ENCODE results near the gene NUDCD3. TPM values are rescaled to one million over a fixed set of nuclear protein-coding genes. Genes with fewer than 3 reads are reported as not detected.

The NUDCD3 gene
- total RNA-seq, 1 donor from 2014 or later: 59.5 TPM

DNA sequence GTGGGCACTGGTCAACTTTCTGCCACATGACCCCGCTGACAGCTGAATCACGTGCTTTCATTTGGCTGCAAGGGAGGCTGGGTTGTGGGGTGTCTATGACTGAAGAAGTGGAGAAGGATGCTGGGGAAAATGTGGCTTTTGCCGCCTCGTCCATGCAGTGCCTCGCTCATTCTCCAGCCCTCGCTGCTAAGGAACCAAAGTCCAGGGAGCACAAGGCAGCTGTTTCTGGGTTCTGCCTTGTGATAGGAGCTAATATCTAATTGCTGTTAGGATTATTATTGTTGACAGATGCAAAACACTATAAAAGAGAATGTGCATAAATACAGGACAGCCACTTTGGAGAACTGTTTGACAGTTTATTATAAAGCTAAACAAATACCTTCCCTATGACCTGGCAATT is 160.1 kb downstream of the NUDCD3 start:
- H3K27ac ChIP-seq (ENCODE audit: low read depth, low read length): no peak overlapping the region
- H3K4me3 ChIP-seq (ENCODE audit: low read length in 3 of 3): no peak overlapping the region
- no peaks in the 10 kb centered on the region for H3K36me3 ChIP-seq (ENCODE audit: control insufficient read depth in 3 of 3, insufficient read depth in 3 of 3, low read length in 3 of 3)
- H3K4me1 ChIP-seq (ENCODE audit: control insufficient read depth in 3 of 3, insufficient read depth in 3 of 3, low read length in 3 of 3): peaks cover 0 to 16% (median 9%) of the 10 kb centered on the region in 3 donors
- no peaks in the 10 kb centered on the region for H3K9me3 ChIP-seq (ENCODE audit: control insufficient read depth in 3 of 3, low read length in 3 of 3)
- no peak overlapping the region for H3K9ac ChIP-seq (ENCODE audit: low read depth in 1 of 3, low read length in 3 of 3)
- peaks cover 2 to 7% (median 3%) of the 10 kb centered on the region in 3 donors for H3K27me3 ChIP-seq (ENCODE audit: control insufficient read depth in 3 of 3, insufficient read depth in 3 of 3, low read length in 3 of 3)

DNA sequence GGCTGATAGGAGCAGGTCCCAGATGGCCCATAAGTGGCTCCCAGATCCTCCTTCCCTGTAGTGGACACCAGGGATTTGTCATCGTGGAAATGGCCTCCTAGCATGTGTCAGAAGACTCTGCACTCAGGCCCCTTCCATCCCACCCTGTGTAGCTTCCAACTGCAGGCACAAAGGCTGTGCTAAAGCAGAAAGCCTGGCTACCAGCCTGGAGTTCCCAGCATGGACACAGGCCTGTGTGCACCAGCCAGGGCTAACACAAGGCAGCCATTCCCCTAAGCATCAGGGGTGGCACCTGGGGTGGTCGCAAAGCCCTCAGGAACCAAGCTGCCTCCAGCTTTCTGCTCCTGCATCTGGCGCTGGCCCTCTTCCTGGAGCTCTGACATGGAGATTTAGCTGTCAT is 160.6 kb downstream of the NUDCD3 start:
- Histone ChIP-seq H3K36me3 (ENCODE audit: control insufficient read depth in 3 of 3, insufficient read depth in 3 of 3, low read length in 3 of 3) (no peaks in the 10 kb centered on the region), H3K27ac (ENCODE audit: low read depth, low read length) (no peak overlapping the region), H3K4me1 (ENCODE audit: control insufficient read depth in 3 of 3, insufficient read depth in 3 of 3, low read length in 3 of 3) (peaks cover 0 to 16% (median 9%) of the 10 kb centered on the region in 3 donors), H3K9ac (ENCODE audit: low read depth in 1 of 3, low read length in 3 of 3) (no peak overlapping the region), H3K27me3 (ENCODE audit: control insufficient read depth in 3 of 3, insufficient read depth in 3 of 3, low read length in 3 of 3) (peaks cover 2 to 7% (median 3%) of the 10 kb centered on the region in 3 donors), H3K9me3 (ENCODE audit: control insufficient read depth in 3 of 3, low read length in 3 of 3) (no peaks in the 10 kb centered on the region), H3K4me3 (ENCODE audit: low read length in 3 of 3) (no peak overlapping the region)

Small RNAs within 50 kb of the gene (small RNA-seq; reads per million reads assigned to genes)
- not detected for gene RNU6-1097P

Other genes with a start within 250 kb of the NUDCD3 start
- 4.7 TPM for gene CAMK2B, start 165.1 kb downstream of the NUDCD3 start, total RNA-seq
- gene NPC1L1, start 50.7 kb upstream of the NUDCD3 start, total RNA-seq: not detected
- gene DDX56, start 83.2 kb upstream of the NUDCD3 start, total RNA-seq: 49.1 TPM
- gene TMED4, start 91.6 kb upstream of the NUDCD3 start, total RNA-seq: 107 TPM
- gene OGDH, start 116.0 kb upstream of the NUDCD3 start, total RNA-seq: 70.5 TPM

Measured in skeletal muscle tissue (tissue), 5 donors.